ENCODE data around the gene FYCO1.

The FYCO1 gene

GRCh38 chr3:45959201-45959600, 36.4 kb downstream of the FYCO1 start:
- H3K27ac ChIP-seq: no peak overlapping the region
- TF ChIP-seq ZFX (IDR thresholded peaks at IDR 0.05; ENCODE audit: borderline replicate concordance) (no peak), CTCF (IDR thresholded peaks at IDR 0.05) (no peak)

- H3K27ac ChIP-seq: no peak overlapping the region
- TF ChIP-seq ZFX (IDR thresholded peaks at IDR 0.05; ENCODE audit: borderline replicate concordance): no peak
- TF ChIP-seq CTCF (IDR thresholded peaks at IDR 0.05): no peak
Measured at GRCh38 chr3:45958321-45958791, 37.3 kb downstream of the FYCO1 start.

DNA sequence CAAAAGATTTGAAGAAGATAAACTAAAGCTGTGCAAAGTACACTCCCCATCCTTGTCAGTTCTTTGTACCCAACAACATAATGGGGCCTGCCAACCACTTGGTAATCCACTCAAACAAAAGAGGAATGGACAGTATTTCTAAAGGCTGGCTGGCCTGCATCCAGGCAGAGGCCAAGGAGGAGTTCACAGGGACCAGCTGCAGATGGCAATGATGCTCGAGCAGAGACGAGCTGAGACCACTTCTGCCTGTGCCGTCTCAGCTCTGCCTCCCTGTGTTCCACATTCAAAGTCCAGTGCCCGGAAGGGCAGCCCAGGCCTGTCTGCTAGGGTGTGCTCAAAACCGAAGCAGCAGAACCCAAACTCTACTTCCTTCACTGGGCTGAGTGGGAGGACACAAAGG, 38.0 kb downstream of the FYCO1 start:
- no peak for TF ChIP-seq ZFX (IDR thresholded peaks at IDR 0.05; ENCODE audit: borderline replicate concordance)
- TF ChIP-seq CTCF (IDR thresholded peaks at IDR 0.05): no peak

GRCh38 chr3:45955706-45956105, 39.9 kb downstream of the FYCO1 start:
- TF ChIP-seq ZFX (IDR thresholded peaks at IDR 0.05; ENCODE audit: borderline replicate concordance): no peak
- no peak overlapping the region for H3K27ac ChIP-seq

More for the DNA sequence above, 38.0 kb downstream of the FYCO1 start:
- no peak overlapping the region for H3K27ac ChIP-seq

DNA sequence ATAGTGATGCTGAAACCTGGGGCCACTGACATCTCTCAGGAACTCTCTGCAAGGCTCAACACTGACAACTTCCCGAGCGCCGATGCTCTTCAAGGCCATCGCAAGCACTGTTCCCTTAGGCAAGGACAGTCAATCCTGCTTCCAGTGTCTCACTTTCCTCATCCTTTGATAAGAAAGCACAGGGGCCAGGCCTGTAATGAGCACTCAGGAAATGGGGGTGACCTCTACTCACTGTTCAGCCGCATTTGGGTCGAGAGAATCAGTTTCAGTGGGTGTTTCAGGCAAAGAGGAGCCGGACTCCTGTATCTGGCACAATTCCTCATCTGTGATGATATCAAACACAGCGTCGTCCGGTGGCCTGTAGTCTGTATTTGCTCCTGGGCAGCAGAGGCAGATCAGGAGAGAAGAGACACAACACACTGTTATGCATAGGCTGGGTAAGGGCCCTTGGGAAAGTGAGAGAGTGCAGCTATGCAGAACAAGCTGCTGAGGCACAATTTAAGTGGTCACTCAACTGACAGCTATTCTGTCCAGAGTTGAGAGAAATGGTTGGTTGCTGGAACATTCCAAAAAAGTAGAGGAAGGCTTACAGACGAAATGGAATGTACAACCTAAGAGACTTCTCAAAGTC, 40.5 kb downstream of the FYCO1 start:
- H3K27ac ChIP-seq: no peak overlapping the region
- no peak for TF ChIP-seq ZFX (IDR thresholded peaks at IDR 0.05; ENCODE audit: borderline replicate concordance)
- no peak for TF ChIP-seq CTCF (IDR thresholded peaks at IDR 0.05)

GRCh38 chr3:45954306-45954705, 41.3 kb downstream of the FYCO1 start:
- TF ChIP-seq CTCF (IDR thresholded peaks at IDR 0.05) (no peak), ZFX (IDR thresholded peaks at IDR 0.05; ENCODE audit: borderline replicate concordance) (no peak)
- no peak overlapping the region for H3K27ac ChIP-seq

- TF ChIP-seq CTCF (IDR thresholded peaks at IDR 0.05) (no peak), ZFX (IDR thresholded peaks at IDR 0.05; ENCODE audit: borderline replicate concordance) (no peak)
- no peak overlapping the region for H3K27ac ChIP-seq
Measured at GRCh38 chr3:45953536-45953935, 42.1 kb downstream of the FYCO1 start.

DNA sequence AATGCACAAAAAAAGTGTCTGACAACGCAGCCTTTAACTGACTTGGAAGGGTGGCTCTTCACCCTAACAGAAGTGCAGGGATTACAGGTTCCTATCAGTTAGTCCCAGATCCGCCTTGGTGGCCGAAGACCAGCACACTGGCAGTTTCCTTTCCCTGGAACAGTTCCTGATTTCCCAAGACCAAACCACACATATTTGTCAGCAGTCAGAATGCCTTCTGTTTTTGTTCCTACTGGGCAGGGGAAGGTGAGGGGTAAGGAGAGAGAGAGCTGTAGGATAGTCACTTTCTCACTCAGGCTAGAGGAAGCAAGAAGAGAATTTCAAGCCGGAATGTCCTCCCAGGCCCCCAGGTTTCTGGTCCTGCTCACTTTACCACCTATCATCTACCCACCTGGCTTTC, 43.2 kb downstream of the FYCO1 start:
- H3K27ac ChIP-seq: no peak overlapping the region
- no peak for TF ChIP-seq ZFX (IDR thresholded peaks at IDR 0.05; ENCODE audit: borderline replicate concordance)

Measured in 22Rv1 (cell line).